NCI-H82 treated with DMSO at 0.1 percent for 48 hours (cell line): Measurements from ENCODE around the gene DCP2.

Experiments used
- DNase-seq: peaks from one replicate; lab custom pipeline; 2025; ENCODE audit not compliant: unreplicated experiment; lab: John Stamatoyannopoulos, UW

Gene DCP2

GRCh38 chr5:113042491-113043243 is 66.1 kb downstream of the DCP2 start:
- DNase-seq = no peak

DNA sequence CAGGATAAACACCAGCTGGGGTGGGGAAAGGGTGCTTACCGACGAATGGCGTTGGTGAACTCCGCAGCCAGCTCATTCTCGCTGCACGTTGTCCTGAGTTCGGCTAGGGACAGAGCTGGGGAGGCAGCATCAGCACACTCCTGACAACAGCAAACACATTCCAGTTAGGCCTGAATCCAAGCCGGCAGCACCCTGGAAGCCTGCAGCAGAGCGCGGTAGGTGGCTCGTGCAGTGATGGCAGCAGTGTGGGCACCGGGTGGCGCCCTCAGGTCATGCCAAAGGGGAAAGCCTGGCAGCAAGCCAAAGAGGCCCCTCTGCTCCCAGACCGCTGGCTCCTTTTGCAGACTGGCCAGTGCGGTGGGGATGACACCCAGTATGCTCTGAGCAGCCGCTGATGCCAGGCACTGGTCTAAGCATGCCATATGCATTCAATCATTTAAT is 66.9 kb downstream of the DCP2 start:
- DNase-seq = no peak

GRCh38 chr5:113044776-113045465 is 68.3 kb downstream of the DCP2 start:
- DNase-seq = no peak

- no peak for DNase-seq
Measured at GRCh38 chr5:113047234-113047633, 70.6 kb downstream of the DCP2 start.

DNA sequence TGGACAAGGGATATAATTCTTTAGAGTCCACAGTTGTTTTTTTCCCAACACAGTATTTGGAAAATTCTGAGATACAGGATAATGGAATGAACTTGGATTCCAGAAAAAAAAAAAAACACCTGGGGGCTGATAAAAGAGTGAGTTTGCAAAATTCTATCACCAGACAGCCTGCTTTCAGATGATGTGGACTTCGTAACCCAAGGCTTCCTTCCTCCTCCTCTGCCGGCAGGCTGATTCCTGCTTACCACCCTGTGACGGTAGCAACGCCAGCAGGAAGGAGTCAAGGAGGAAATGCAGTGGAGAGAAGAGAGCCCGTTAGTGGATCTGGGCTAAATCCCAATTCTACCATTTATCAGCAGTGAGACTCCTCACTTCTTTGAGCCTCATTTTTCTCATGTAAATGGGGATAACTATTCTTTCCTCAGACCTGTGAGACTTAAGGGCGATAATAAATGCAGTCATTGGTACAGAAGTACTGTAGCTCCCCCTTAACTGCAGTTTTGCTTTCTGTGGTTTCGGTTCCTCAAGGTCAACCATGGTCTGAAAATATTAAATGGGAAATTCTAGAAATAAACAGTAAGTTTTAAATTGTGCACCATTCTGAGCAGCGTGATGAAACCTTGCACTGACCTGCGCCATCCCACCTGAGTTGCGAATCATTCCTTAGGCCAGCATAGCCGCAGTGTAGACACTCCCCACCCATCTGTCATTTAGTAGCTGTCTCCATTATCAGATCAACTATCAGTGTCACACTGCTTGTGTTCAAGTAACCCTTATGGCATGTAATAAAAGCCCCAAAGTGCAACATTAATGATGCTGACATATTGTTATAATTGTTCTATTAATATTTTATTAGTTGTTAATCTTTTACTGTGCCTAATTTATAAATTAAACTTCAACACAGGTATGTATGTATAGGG is 71.4 kb downstream of the DCP2 start:
- DNase-seq = no peak

- DNase-seq = no peak
Measured at GRCh38 chr5:113048931-113049330, 72.3 kb downstream of the DCP2 start.

GRCh38 chr5:113050721-113051382 is 74.3 kb downstream of the DCP2 start:
- no peak for DNase-seq

DNA sequence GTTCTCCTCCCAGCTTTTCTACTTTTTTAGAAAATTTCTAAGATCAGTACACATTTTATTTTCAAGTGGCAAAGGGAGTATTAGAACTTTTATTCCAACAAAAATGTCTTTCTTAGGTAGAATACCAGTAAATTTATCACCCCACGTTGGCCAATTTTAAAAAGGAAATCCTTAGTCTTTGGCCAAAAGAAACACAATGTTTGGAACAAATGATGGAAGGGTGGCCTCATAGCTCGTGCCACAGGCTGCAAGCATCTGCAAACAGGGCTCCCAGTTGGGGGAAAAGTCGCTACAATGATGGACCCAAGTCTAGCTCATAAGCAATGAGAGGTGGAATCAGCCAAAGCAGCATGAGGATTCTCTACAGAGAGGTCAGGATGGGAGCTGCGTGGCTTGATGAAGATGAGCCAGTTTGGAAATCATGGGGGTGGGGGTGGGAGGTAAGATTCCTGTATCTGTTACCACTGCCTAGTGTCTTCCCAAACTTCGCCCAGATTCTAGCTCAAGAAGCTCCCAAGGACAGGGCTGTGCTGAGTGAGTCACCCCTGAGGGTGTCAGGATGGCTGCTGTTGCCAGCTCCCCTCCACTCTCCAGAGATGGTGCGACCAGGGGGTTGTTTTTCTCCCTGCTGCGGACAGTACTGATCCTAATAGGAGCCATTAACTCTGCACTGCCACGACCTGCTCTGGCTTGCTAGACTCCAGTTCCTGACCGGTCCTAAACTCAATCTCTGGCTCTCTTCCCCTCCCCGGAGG is 75.6 kb downstream of the DCP2 start:
- no peak for DNase-seq

DNA sequence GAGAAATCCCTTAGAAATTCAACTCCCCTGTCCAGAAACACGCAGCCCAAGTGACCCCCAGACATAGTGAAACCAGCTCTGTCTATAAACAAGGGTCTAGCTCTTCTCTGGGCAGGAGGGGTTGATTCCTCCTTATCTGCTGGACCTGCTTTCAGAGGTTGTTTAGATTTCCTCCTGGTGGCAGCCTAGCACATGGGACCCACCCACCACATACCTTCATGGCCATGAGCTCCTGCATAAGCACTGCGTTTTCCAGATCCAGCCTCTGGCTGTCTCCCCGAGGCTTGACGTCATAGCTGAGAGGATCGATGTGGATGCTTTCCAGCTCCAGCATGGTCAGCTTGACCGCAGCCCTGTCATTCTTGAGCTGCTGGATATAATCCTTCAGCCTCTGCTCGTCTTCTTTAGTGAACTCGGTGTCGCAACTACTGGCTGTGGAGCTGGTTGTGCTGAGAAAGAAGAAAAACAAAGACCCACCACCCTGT is 77.0 kb downstream of the DCP2 start:
- no peak for DNase-seq

- no peak for DNase-seq
Measured at GRCh38 chr5:113054899-113055298, 78.3 kb downstream of the DCP2 start.

GRCh38 chr5:113056988-113057387 is 80.4 kb downstream of the DCP2 start:
- no peak for DNase-seq

- DNase-seq = no peak
Measured at GRCh38 chr5:113057557-113057984, 81.0 kb downstream of the DCP2 start.

- DNase-seq = no peak
Measured at GRCh38 chr5:113058269-113058668, 81.7 kb downstream of the DCP2 start.

- no peak for DNase-seq
Measured at GRCh38 chr5:113058706-113059226, 82.2 kb downstream of the DCP2 start.

DNA sequence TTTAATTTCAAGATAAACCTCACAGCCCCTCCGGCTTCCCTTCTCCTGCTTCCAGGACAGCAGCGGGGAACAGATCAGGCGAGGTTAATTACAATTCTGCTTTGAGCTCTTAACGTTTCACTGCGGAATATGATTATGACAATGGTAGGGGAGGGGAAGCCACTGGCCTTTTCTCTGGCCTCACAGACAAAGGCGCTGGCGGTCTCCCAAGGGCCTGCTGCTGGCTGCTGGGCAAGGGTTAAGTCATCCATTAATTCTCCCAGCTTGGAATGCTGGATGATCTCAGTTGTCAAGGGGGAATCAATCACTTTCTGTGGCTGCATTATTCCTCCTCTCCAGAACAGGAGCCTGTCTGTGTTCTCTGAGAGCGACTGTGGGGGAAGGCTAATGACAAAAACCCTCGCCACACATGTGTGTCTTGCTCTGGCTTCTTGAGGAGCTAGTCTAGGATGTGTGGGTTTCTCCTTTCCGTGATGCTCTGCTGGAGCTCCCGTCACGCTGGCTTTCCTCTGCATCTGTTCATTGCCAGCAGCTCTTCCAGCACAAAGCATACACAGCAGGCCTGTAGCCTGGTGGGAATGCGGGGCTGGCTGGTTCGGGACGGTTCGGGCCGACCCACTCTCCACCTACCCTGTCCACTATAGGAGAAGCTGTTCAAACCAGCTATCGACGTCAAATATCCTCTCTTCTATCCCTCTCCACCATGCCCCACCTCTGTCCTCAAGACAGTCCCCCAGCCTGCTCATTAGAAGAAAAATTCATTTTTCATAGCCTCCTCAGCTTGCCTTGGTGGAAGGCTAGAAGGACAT is 82.8 kb downstream of the DCP2 start:
- DNase-seq = no peak

- no peak for DNase-seq
Measured at GRCh38 chr5:113060408-113061025, 83.9 kb downstream of the DCP2 start.

DNA sequence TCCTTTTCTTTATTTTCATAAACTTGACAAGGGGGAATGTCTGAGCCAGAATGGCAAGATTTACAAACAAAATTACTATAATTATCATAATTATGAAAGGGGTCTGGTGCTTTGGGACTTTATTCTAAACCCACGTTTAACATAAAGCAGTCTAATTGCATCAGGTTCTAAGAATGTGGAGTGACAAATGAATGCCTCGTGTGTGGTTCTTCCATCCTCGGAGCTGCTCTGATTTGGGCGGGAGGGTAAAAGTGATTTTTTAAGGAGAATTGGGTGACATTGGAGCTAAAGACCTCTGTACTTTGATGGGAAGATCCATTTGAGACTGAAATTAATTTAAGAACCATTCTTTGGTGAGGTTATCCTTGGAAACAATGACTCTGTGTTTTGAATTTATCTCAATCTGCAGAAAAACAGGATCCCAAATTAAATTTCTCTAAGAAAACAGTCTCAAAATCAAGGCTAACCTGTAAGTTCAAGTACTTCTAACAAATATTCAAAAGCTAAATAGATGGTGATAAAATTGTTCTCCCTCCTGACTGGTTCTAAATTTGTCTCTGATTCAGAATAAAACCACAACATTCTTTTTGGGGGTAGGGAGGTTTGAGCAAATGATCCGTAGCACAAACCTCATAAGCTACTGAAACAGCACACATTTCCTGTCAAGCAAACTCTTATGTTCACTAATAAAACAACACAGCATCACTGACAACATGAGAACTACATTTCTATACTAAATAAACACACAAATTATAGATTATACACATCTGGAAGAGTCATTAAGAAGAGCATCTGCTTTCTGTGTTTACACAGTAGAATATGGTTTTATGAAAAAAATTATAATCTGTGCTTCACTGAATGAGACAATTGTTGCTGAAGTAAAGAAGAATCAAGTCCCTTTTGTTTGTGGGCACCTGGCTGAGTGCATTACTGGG is 85.5 kb downstream of the DCP2 start:
- DNase-seq = no peak
